Endothelial cell of umbilical vein (primary cell): ENCODE results near the gene FNDC3A. TPM values are rescaled to one million over a fixed set of nuclear protein-coding genes. Genes with fewer than 3 reads are reported as not detected.

Source experiments
- BruUV-seq: library from RNA; stranded (reverse); fragments of 400-500 nt; replicated peaks from 2 replicates; lab custom pipeline; 2021; lab: Mats Ljungman, UMichigan
- CTCF ChIA-PET: fragments of 300-600, 350-600 bp; sonication (Branson Sonifier 250); formaldehyde crosslinking; loops from one replicate; lab custom pipeline; 2021; ENCODE audit warnings: antibody characterized with exemption, inconsistent platforms; lab: Charles Lee
- POLR2A ChIA-PET: fragments of 300-600, 350-600 bp; sonication (Branson Sonifier 250); formaldehyde crosslinking; loops from one replicate; lab custom pipeline; 2021; ENCODE audit warnings: antibody characterized with exemption, inconsistent platforms; lab: Charles Lee
- DNase-seq: peaks from one replicate; pipeline ENCODE4 v3.0.0-alpha.2; 2011; ENCODE audit warnings: low read depth, low spot score
- FAIRE-seq: peaks from 2 replicates; lab custom pipeline; 2011; peaks lifted over from hg19 to GRCh38; lab: Jason Lieb, UNC
- H2AFZ ChIP-seq: 2 replicates; pipeline ENCODE4 v1.6.0; 2012; ENCODE audit warnings: low read depth, low read length, control low read depth, inconsistent platforms
- H3K27ac ChIP-seq: 2 replicates; pipeline ENCODE4 v1.5.1; 2011; ENCODE audit warnings: low read depth, mild to moderate bottlenecking, control low read depth, low read length, moderate library complexity; ENCODE audit not compliant: insufficient read depth
- H3K27me3 ChIP-seq, 2 experiments: 2 replicates each; pipeline versions ENCODE4 v1.6.0 to v1.6.1; 2011; ENCODE audit warnings: low read length in 2 of 2, mixed read lengths in 1 of 2; ENCODE audit not compliant: control insufficient read depth in 2 of 2, insufficient read depth in 2 of 2
- H3K36me3 ChIP-seq, 2 experiments: 2 replicates in 1 of 2; 3 replicates in 1 of 2; pipeline ENCODE4 v1.5.1; 2011; ENCODE audit warnings: low read length in 2 of 2, mild to moderate bottlenecking in 1 of 2, moderate library complexity in 1 of 2; ENCODE audit not compliant: control insufficient read depth in 2 of 2, insufficient read depth in 2 of 2; ENCODE audit errors: extremely low read depth in 1 of 2
- H3K4me1 ChIP-seq: 3 replicates; pipeline ENCODE4 v1.5.1; 2011; ENCODE audit warnings: mild to moderate bottlenecking, low read length; ENCODE audit not compliant: control insufficient read depth, insufficient read depth; ENCODE audit errors: extremely low read depth
- H3K4me2 ChIP-seq: 2 replicates; pipeline ENCODE4 v1.6.1; 2011; ENCODE audit warnings: low read length, control low read depth, mixed read lengths; ENCODE audit not compliant: insufficient read depth
- H3K4me3 ChIP-seq, 3 experiments: fragments of 200-600 bp in 1 of 3; sonication (generic), shearing (Covaris generic) in 1 of 3; replicated peaks in 1 of 3; 2 replicates each; pipeline ENCODE4 v1.5.1; 2011 to 2016; ENCODE audit warnings: control low read depth in 3 of 3, low read length in 3 of 3, mild to moderate bottlenecking in 2 of 3, inconsistent platforms in 1 of 3, low read depth in 1 of 3, moderate library complexity in 1 of 3; ENCODE audit not compliant: insufficient read depth in 1 of 3
- H3K79me2 ChIP-seq: 2 replicates; pipeline ENCODE4 v1.6.0; 2012; ENCODE audit warnings: low read length, inconsistent platforms; ENCODE audit not compliant: control insufficient read depth, insufficient read depth
- H3K9ac ChIP-seq: replicated peaks from 2 replicates; pipeline ENCODE3; 2011; ENCODE audit warnings: low read length, control low read depth; ENCODE audit not compliant: insufficient read depth; ENCODE audit errors: extremely low read depth
- H3K9me1 ChIP-seq: replicated peaks from 3 replicates; pipeline ENCODE4 v1.6.0; 2011; ENCODE audit warnings: mild to moderate bottlenecking, low read length; ENCODE audit not compliant: control insufficient read depth, insufficient read depth; ENCODE audit errors: extremely low read depth
- H3K9me3 ChIP-seq: replicated peaks from 2 replicates; pipeline ENCODE4 v1.5.1; 2012; ENCODE audit warnings: low read length, inconsistent platforms; ENCODE audit not compliant: control insufficient read depth, insufficient read depth
- H4K20me1 ChIP-seq: replicated peaks from 2 replicates; pipeline ENCODE3; 2011; ENCODE audit warnings: mild to moderate bottlenecking, low read length; ENCODE audit not compliant: control insufficient read depth, insufficient read depth; ENCODE audit errors: extremely low read depth
- CTCF ChIP-seq, 2 donors: IDR thresholded peaks; 1 replicate in 1 of 2; 2 replicates in 1 of 2; pipeline ENCODE4 v1.5.1; 2011; ENCODE audit warnings: low read length in 2 of 2, mild to moderate bottlenecking in 2 of 2, moderate library complexity in 2 of 2, control low read depth in 1 of 2, inconsistent platforms in 1 of 2, low read depth in 1 of 2; ENCODE audit not compliant: insufficient read depth in 1 of 2; ENCODE audit errors: extremely low read depth in 1 of 2
- EZH2 ChIP-seq: IDR thresholded peaks from 2 replicates; pipeline ENCODE4 v1.6.1; 2012; ENCODE audit warnings: borderline replicate concordance, low read depth, mild to moderate bottlenecking, moderate library complexity, low read length, inconsistent platforms; ENCODE audit not compliant: severe bottlenecking
- FOS ChIP-seq: IDR thresholded peaks from 2 replicates; pipeline ENCODE4 v1.6.1; 2011; ENCODE audit warnings: mild to moderate bottlenecking, low read length, moderate library complexity, borderline replicate concordance; ENCODE audit not compliant: insufficient read depth
- GATA2 ChIP-seq: IDR thresholded peaks from 2 replicates; pipeline ENCODE4 v1.7.0; 2011; ENCODE audit warnings: low read depth, mild to moderate bottlenecking, moderate library complexity, mixed read lengths, low read length; ENCODE audit not compliant: insufficient read length, insufficient read depth
- JUN ChIP-seq: IDR thresholded peaks from 2 replicates; pipeline ENCODE4 v1.6.1; 2011; ENCODE audit warnings: borderline replicate concordance, low read depth; ENCODE audit not compliant: insufficient read length, insufficient read depth
- MYC ChIP-seq: IDR thresholded peaks from one replicate; pipeline ENCODE4 v1.6.1; 2011; ENCODE audit warnings: mild to moderate bottlenecking, low read depth, low read length
- POLR2A ChIP-seq: IDR thresholded peaks from 2 replicates; pipeline ENCODE4 v1.6.1; 2012; ENCODE audit warnings: low read depth, mild to moderate bottlenecking, control low read depth, low read length
- POLR2AphosphoS5 ChIP-seq: IDR thresholded peaks from 2 replicates; pipeline ENCODE4 v1.6.1; 2012; ENCODE audit warnings: low read depth, mild to moderate bottlenecking, control low read depth, low read length, moderate library complexity; ENCODE audit not compliant: insufficient read depth
- dilution Hi-C: fragments of 300-500 bp; cut with MboI; formaldehyde crosslinking; loops from one replicate; pipeline ENCODE4 v1.15.0; 2019; ENCODE audit warnings: low sequenced_read_pairs; ENCODE audit not compliant: extremely low pct_ligation_motif_present
- intact Hi-C: fragments of 100-400 bp; cut with micrococcal nuclease; formaldehyde crosslinking; loops from one replicate; pipeline ENCODE4 v1.10.0; 2022
- polyA plus RNA-seq, 4 experiments: library from polyadenylated mRNA; depleted of rRNA in 3 of 4; stranded (reverse) in 3 of 4; unstranded in 1 of 4; fragments of >200 nt; gene quantifications; 2 replicates each; pipeline versions ENCODE4 v1.2.1 to v1.2.3, GENCODE V29; 2011 to 2012; ENCODE audit warnings: missing spikeins in 1 of 4
- total RNA-seq: library from RNA; stranded (reverse); gene quantifications from 2 replicates; pipeline ENCODE4 v1.2.3, GENCODE V29; 2021
- TF ChIP-seq, protein P1 (sequence below): IDR thresholded peaks from 2 replicates; pipeline ENCODE4 v1.6.1; 2011; ENCODE audit not compliant: insufficient read depth, insufficient read length

FNDC3A gene
- total and polyA plus RNA-seq, 2 donors (not counting 3 experiments of a cell fraction or from before 2014, with no cell fraction given) = 26.3 to 50.8 TPM

GRCh38 chr13:49044836-49045235 is 69.1 kb downstream of the FNDC3A start:
- H3K4me1 ChIP-seq = no peaks in the 10 kb centered on the region
- H4K20me1 ChIP-seq = no peaks in the 10 kb centered on the region
- CTCF ChIA-PET = no interaction called here
- H3K9ac ChIP-seq = no peak overlapping the region
- H3K27ac ChIP-seq = no peak overlapping the region
- no peak overlapping the region for H3K4me2 ChIP-seq
- TF ChIP-seq POLR2AphosphoS5 (no peak), FOS (no peak), CTCF (IDR thresholded peaks at IDR 0.05; ENCODE audit: extremely low read depth in 1 of 2, insufficient read depth in 1 of 2, low read depth in 1 of 2, low read length in 2 of 2) (no peak), GATA2 (no peak), MYC (no peak), EZH2 (no peak), POLR2A (no peak), JUN (no peak)
- TF ChIP-seq, protein P1, sequence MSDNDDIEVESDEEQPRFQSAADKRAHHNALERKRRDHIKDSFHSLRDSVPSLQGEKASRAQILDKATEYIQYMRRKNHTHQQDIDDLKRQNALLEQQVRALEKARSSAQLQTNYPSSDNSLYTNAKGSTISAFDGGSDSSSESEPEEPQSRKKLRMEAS = no peak
- H3K36me3 ChIP-seq = no peaks in the 10 kb centered on the region
- intact Hi-C loops (no loop called here), dilution Hi-C loops (no loop called here)
- H3K9me3 ChIP-seq = no peaks in the 10 kb centered on the region
- no peaks in the 10 kb centered on the region for H3K79me2 ChIP-seq
- no peak overlapping the region for H2AFZ ChIP-seq
- POLR2A ChIA-PET = no interaction called here
- FAIRE-seq (no peak), DNase-seq (no peak)
- no peaks in the 10 kb centered on the region for H3K27me3 ChIP-seq
- BruUV-seq = no TSS peak
- H3K9me1 ChIP-seq = no peaks in the 10 kb centered on the region
- no peak overlapping the region for H3K4me3 ChIP-seq
